ENCODE measurements around the gene CRHR1.

CRHR1 gene

DNA sequence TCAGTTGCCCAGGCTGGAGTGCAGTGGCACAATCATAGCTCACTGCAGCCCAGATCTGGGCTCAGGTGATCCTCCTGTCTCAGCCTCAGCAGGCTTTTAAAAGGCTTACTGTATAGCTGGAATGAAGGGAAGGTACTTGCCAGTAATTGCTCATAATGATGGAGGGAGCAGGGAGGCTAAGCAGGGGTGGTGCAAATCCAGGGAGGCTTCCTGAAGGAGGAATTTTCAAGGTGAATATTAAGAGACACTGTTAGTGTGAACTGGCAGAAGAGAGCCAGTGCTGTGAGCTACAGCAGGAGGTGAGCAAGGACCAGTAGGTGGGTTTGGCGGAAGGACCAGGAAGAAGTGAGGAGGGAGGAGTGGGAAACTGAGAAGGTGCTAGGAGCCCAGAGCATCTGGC lies 24.7 kb downstream of the CRHR1 start:
- Histone ChIP-seq H3K9ac (ENCODE audit: low read length) (no peak overlapping the region), H2AFZ (ENCODE audit: low read length) (no peak overlapping the region), H3K4me2 (ENCODE audit: low read depth, low read length) (no peak overlapping the region), H3F3A (ENCODE audit: insufficient read depth, low read length) (no peaks in the 10 kb centered on the region), H3K27me3 (replicated peaks; ENCODE audit: insufficient read depth, low read length) (peaks cover 79% of the 10 kb centered on the region), H3K36me3 (replicated peaks; ENCODE audit: insufficient read depth, low read length) (no peaks in the 10 kb centered on the region), H3K4me1 (ENCODE audit: low read length) (no peaks in the 10 kb centered on the region), H4K20me1 (ENCODE audit: insufficient read depth, low read length) (no peaks in the 10 kb centered on the region), H3K79me2 (ENCODE audit: low read length) (no peaks in the 10 kb centered on the region), H3K4me3 (ENCODE audit: low read length) (no peak overlapping the region), H3K9me2 (replicated peaks; ENCODE audit: insufficient read depth, low read length) (no peaks in the 10 kb centered on the region), H3K27ac (ENCODE audit: low read length) (no peak overlapping the region), H3K9me3 (replicated peaks; ENCODE audit: insufficient read depth, low read length) (no peaks in the 10 kb centered on the region)
- DNase-seq, result no peak
- TF ChIP-seq EZH2 (optimal IDR thresholded peaks at IDR 0.05; ENCODE audit: low read depth, low read length) (no peak), EZH2phosphoT487 (IDR thresholded peaks at IDR 0.05; ENCODE audit: low read length) (no peak)
- TF ChIP-seq, protein P1, sequence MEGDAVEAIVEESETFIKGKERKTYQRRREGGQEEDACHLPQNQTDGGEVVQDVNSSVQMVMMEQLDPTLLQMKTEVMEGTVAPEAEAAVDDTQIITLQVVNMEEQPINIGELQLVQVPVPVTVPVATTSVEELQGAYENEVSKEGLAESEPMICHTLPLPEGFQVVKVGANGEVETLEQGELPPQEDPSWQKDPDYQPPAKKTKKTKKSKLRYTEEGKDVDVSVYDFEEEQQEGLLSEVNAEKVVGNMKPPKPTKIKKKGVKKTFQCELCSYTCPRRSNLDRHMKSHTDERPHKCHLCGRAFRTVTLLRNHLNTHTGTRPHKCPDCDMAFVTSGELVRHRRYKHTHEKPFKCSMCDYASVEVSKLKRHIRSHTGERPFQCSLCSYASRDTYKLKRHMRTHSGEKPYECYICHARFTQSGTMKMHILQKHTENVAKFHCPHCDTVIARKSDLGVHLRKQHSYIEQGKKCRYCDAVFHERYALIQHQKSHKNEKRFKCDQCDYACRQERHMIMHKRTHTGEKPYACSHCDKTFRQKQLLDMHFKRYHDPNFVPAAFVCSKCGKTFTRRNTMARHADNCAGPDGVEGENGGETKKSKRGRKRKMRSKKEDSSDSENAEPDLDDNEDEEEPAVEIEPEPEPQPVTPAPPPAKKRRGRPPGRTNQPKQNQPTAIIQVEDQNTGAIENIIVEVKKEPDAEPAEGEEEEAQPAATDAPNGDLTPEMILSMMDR (IDR thresholded peaks at IDR 0.05; ENCODE audit: low read length), result no peak

DNA sequence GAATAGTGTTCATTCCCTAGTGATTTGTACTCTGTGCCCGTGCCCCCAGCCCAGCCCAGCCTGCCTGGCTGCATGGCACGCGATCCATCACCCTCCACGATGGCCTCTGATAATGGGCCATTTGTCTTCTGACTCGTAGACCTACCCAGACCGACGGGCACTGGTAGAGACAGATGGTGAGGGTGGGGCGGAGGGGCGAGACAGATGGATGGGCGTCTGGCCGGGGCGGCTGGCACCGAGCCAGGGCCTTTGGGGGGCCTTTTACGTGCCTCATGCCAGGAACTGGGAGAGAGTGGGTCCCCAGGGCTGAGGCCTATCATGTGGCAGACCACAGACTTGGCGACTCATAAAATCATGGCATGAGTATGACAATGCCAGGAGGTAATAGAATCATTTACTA lies 25.4 kb downstream of the CRHR1 start:
- no peaks in the 10 kb centered on the region for H3F3A ChIP-seq (ENCODE audit: insufficient read depth, low read length)
- no peak overlapping the region for H3K27ac ChIP-seq (ENCODE audit: low read length)
- no peak for DNase-seq
- H3K4me2 ChIP-seq (ENCODE audit: low read depth, low read length), result no peak overlapping the region
- no peaks in the 10 kb centered on the region for H3K9me2 ChIP-seq (replicated peaks; ENCODE audit: insufficient read depth, low read length)
- H4K20me1 ChIP-seq (ENCODE audit: insufficient read depth, low read length), result no peaks in the 10 kb centered on the region
- no peaks in the 10 kb centered on the region for H3K9me3 ChIP-seq (replicated peaks; ENCODE audit: insufficient read depth, low read length)
- H2AFZ ChIP-seq (ENCODE audit: low read length), result no peak overlapping the region
- no peaks in the 10 kb centered on the region for H3K4me1 ChIP-seq (ENCODE audit: low read length)
- H3K79me2 ChIP-seq (ENCODE audit: low read length), result no peaks in the 10 kb centered on the region
- H3K9ac ChIP-seq (ENCODE audit: low read length), result no peak overlapping the region
- H3K27me3 ChIP-seq (replicated peaks; ENCODE audit: insufficient read depth, low read length), result peaks cover 74% of the 10 kb centered on the region
- H3K4me3 ChIP-seq (ENCODE audit: low read length), result no peak overlapping the region
- TF ChIP-seq EZH2 (optimal IDR thresholded peaks at IDR 0.05; ENCODE audit: low read depth, low read length) (no peak), EZH2phosphoT487 (IDR thresholded peaks at IDR 0.05; ENCODE audit: low read length) (no peak)
- H3K36me3 ChIP-seq (replicated peaks; ENCODE audit: insufficient read depth, low read length), result no peaks in the 10 kb centered on the region

DNA sequence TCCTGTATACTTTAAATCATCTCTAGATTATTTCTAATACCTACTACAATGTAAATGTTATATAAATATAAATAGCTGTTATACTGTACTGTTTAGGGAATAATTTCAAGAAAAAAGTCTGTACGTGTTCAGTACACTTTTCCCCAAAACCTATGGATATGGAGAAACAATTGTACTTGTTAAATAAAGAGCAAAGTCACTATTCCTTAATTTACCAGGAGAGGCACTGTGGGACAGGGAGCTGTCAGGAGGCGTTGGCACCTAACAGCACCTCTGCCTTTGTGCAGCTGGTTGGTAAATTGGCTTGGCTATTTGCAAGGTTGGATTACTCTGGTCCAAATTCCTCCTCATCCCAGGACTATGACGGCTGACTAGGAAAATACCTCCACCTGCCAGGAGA lies 28.0 kb downstream of the CRHR1 start:
- no peaks in the 10 kb centered on the region for H4K20me1 ChIP-seq (ENCODE audit: insufficient read depth, low read length)
- H3K4me2 ChIP-seq (ENCODE audit: low read depth, low read length), result no peak overlapping the region
- DNase-seq, result no peak
- no peak overlapping the region for H2AFZ ChIP-seq (ENCODE audit: low read length)
- TF ChIP-seq, protein P1 (IDR thresholded peaks at IDR 0.05; ENCODE audit: low read length), result peak; percentile 18
- no peak for TF ChIP-seq EZH2 (optimal IDR thresholded peaks at IDR 0.05; ENCODE audit: low read depth, low read length)
- no peak overlapping the region for H3K4me3 ChIP-seq (ENCODE audit: low read length)
- no peaks in the 10 kb centered on the region for H3K79me2 ChIP-seq (ENCODE audit: low read length)
- H3K9me2 ChIP-seq (replicated peaks; ENCODE audit: insufficient read depth, low read length), result no peaks in the 10 kb centered on the region
- peaks cover 49% of the 10 kb centered on the region for H3K27me3 ChIP-seq (replicated peaks; ENCODE audit: insufficient read depth, low read length)
- H3K9me3 ChIP-seq (replicated peaks; ENCODE audit: insufficient read depth, low read length), result no peaks in the 10 kb centered on the region
- H3K27ac ChIP-seq (ENCODE audit: low read length), result no peak overlapping the region
- no peaks in the 10 kb centered on the region for H3F3A ChIP-seq (ENCODE audit: insufficient read depth, low read length)
- H3K36me3 ChIP-seq (replicated peaks; ENCODE audit: insufficient read depth, low read length), result no peaks in the 10 kb centered on the region
- H3K4me1 ChIP-seq (ENCODE audit: low read length), result no peaks in the 10 kb centered on the region
- no peak overlapping the region for H3K9ac ChIP-seq (ENCODE audit: low read length)

- Histone ChIP-seq H3K27ac (ENCODE audit: low read length) (no peak overlapping the region), H3K4me3 (ENCODE audit: low read length) (no peak overlapping the region), H3K9me3 (replicated peaks; ENCODE audit: insufficient read depth, low read length) (no peaks in the 10 kb centered on the region), H3K79me2 (ENCODE audit: low read length) (no peaks in the 10 kb centered on the region), H3K4me2 (ENCODE audit: low read depth, low read length) (no peak overlapping the region), H3K4me1 (ENCODE audit: low read length) (no peaks in the 10 kb centered on the region), H3K27me3 (replicated peaks; ENCODE audit: insufficient read depth, low read length) (peaks cover 38% of the 10 kb centered on the region), H3F3A (ENCODE audit: insufficient read depth, low read length) (no peaks in the 10 kb centered on the region), H2AFZ (ENCODE audit: low read length) (no peak overlapping the region), H3K36me3 (replicated peaks; ENCODE audit: insufficient read depth, low read length) (no peaks in the 10 kb centered on the region), H3K9ac (ENCODE audit: low read length) (no peak overlapping the region), H4K20me1 (ENCODE audit: insufficient read depth, low read length) (no peaks in the 10 kb centered on the region), H3K9me2 (replicated peaks; ENCODE audit: insufficient read depth, low read length) (no peaks in the 10 kb centered on the region)
- no peak for DNase-seq
- TF ChIP-seq, protein P1 (IDR thresholded peaks at IDR 0.05; ENCODE audit: low read length), result no peak
- TF ChIP-seq EZH2phosphoT487 (IDR thresholded peaks at IDR 0.05; ENCODE audit: low read length) (no peak), EZH2 (optimal IDR thresholded peaks at IDR 0.05; ENCODE audit: low read depth, low read length) (no peak)
These were observed 29.1 kb downstream of the CRHR1 start for GRCh38 chr17:45813048-45813725.
